GM18861 (cell line): ENCODE data around the gene TMC4.

ENCODE experiments used
- ATAC-seq: cut with Tn5 transposase; IDR thresholded peaks from one replicate; pipeline ENCODE4 v1.9.1; 2021; ENCODE audit not compliant: unreplicated experiment

TMC4 gene

GRCh38 chr19:54133957-54134590 lies 38.9 kb downstream of the TMC4 start:
- no peak for ATAC-seq

- no peak for ATAC-seq
These were observed 39.5 kb downstream of the TMC4 start for GRCh38 chr19:54133312-54133956.

- no peak for ATAC-seq
These were observed 43.4 kb downstream of the TMC4 start for GRCh38 chr19:54129617-54129996.

DNA sequence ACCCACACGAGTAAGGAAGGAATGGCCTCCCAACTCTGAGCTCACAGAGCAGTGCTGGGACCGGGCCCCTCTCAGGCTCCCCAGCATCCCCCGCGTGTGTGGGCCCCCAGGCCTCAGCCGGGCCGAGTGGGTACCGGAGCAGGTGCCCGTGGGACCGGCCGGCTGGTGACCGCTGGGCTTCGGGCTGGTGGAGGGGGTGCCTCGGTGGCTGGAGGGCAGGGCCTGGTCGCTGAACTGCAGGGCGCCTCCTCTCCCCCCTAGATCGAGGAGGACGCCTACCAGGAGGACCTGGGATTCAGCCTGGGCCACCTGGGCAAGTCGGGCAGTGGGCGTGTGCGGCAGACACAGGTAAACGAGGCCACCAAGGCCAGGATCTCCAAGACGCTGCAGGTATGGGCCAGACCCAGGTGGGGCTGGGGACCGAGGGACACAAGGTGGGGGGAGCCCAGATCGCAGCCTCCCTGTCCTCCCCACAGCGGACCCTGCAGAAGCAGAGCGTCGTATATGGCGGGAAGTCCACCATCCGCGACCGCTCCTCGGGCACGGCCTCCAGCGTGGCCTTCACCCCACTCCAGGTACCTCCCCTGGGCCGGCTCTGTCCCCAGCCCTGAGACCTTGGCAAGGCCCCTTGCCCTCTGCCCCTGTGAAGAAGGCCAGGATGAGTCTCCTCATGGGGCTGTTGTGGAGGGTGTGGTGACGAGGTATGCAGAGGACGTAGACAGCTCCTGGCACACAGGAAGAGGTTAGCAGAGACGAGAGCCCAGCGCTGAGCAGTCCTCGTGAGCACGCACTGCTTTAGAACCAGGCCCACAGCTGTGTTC lies 44.0 kb downstream of the TMC4 start:
- ATAC-seq: no peak

DNA sequence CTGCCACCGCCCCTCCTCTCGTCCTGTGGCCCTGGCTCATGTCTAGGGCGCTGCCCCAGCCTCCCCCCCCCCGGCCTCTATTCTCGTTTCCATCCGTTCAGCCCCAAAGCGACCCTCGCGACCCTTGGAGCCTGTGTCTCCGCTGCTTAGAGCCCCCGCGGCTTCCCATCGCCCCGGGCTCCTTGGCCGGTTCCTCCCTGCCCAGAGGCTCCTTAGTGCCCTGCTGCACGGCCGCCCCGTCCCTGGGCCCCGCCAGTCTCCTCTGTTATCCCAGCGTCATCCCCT lies 44.6 kb downstream of the TMC4 start:
- no peak for ATAC-seq

DNA sequence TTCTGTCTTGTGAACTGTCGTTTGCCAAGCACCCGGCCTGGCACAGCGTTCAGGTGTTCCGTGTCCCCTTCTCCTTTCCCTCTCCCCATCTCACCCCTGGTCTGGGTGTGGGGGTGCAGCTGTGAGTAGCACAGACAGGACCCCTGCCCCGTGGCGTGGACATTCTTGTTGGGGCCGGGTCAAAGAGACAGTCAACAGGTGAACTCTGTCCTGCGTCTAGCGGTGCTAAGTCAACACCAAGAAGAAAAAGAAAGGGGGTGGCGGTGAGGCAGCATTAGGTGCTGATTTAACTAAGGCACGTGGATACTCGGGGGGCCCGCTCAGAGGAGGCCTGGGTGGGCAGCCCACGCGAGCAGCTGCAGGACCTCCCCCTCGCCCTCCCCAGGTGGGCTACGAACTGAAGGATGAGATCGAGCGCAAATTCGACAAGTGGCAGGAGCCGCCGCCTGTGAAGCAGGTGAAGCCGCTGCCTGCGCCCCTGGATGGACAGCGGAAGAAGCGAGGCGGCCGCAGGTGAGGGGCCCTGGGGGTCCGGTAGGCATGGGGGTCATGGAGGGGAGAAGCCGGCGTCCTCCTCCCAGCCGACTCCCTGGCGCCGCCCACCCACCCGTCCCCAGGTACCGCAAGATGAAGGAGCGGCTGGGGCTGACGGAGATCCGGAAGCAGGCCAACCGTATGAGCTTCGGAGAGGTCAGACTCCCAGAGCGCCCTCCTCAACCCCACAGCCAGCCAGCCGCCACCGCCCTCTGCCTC lies 45.1 kb downstream of the TMC4 start:
- ATAC-seq: no peak

DNA sequence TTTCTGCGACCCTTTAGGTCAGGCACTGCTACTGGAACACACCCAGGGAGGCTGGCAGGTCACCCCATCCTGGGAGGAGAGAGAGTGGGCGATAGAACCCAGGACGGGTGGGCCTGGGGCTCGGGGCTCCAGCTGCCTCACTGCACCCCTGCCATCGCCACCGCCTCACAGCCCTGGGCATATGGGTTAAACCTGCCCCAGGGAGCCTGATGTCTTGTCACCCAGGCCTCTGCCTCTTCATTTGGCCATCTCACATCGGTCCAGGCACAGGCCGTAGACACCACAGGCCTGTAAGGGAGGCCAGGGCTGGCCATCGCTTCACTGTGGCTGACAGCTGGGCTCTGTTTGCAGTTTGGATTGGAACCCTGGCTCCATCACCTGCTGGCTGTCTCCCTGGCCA lies 47.2 kb downstream of the TMC4 start:
- ATAC-seq: no peak

GRCh38 chr19:54124393-54124792 lies 48.6 kb downstream of the TMC4 start:
- no peak for ATAC-seq

DNA sequence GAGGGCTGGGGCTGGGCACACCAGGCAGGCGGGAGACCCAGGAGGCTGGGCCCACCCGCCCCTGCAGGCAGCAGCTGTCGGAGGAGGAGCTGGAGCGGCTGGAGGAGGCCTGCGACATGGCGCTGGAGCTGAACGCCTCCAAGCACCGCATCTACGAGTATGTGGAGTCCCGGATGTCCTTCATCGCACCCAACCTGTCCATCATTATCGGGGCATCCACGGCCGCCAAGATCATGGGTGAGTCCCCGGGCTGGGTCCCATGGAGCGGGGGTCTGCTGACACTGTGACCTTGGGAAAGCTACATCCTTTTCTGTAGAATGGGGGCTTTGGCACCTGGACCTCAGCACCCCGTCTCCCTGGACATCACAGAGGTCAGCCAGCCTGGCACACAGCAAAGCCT lies 49.3 kb downstream of the TMC4 start:
- ATAC-seq: no peak

- no peak for ATAC-seq
These were observed 51.7 kb downstream of the TMC4 start for GRCh38 chr19:54121259-54121658.

GRCh38 chr19:54115109-54116063 lies 57.6 kb downstream of the TMC4 start, which contains the start of the genes PRPF31 and TFPT:
PRPF31 (plus strand) TSS chr19:54115754; CDS start chr19:54118279, 2,525 bp downstream.
TFPT (minus strand) TSS chr19:54115657; CDS start chr19:54115269, 388 bp downstream.
- ATAC-seq: peak; percentile 76

DNA sequence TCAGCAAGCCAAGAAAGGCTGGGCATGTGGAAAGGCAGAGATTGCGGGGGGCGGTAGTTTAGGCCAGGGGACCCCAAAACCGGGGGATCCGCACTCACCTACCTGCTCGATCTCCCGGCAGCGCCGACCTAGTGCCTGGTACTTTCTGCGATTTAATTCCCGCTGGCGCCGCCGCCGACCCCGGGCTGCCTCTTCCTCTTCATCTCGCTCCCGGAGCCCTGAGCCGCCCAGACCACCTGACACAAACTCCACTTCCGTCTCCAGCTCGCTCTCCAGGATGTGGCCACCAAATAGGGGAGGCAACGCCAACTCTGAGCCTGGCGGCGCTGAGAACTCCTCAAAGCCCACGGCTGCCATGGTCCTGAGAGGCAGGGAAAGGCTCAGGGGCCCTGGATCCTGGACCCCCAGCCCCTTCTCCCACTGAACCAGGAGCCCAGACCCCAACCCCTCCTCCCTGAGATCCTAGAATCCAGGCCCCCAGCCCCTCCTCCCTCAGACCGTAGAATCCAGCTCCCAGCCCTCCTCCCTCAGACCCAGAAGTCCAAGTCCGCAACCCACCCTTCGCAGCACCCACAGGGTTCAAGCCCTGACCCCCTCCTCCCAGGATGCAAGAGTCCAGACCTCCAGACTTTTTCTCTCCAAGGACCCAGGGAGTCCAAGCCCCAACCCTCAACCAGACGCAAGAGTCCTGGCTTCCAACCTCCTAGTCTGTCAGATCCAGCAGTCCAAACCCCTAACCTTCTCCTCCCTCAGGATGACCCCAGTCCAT lies 58.4 kb downstream of the TMC4 start:
- ATAC-seq: no peak
